Thyroid gland (tissue), 4 donors: ENCODE measurements around the gene OTOL1. TPM values are rescaled to one million over a fixed set of nuclear protein-coding genes. Genes with fewer than 3 reads are reported as not detected.

Experiments
- DNase-seq, 2 donors: peaks; one replicate each; pipeline ENCODE4 v3.0.0-alpha.2; 2019
- H3K27ac ChIP-seq, 3 donors: fragments of 200-600 bp; sonication (generic); 1 replicate in 2 of 3; 2 replicates in 1 of 3; pipeline ENCODE4 v1.5.1; 2016 to 2019; ENCODE audit warnings: mild to moderate bottlenecking in 1 of 3, moderate library complexity in 1 of 3
- H3K27me3 ChIP-seq: fragments of 200-600 bp; sonication (generic); one replicate; pipeline ENCODE4 v1.5.1; 2019
- H3K36me3 ChIP-seq, 2 donors: fragments of 200-600 bp; sonication (generic); one replicate each; pipeline ENCODE4 v1.5.1; 2016 to 2019
- H3K4me1 ChIP-seq, 2 donors: fragments of 200-600 bp; sonication (generic); one replicate each; pipeline ENCODE4 v1.5.1; 2017 to 2019
- H3K4me3 ChIP-seq, 3 donors: fragments of 200-600 bp; sonication (generic); replicated peaks in 1 of 3; 1 replicate in 2 of 3; 2 replicates in 1 of 3; pipeline ENCODE4 v1.5.1; 2016; ENCODE audit warnings: mild to moderate bottlenecking in 1 of 3
- H3K9me3 ChIP-seq: fragments of 200-600 bp; sonication (generic); one replicate; pipeline ENCODE4 v1.5.1; 2017
- POLR2A ChIP-seq, 2 donors: fragments of 450-650 bp; IDR thresholded peaks; one replicate each; pipeline ENCODE4 v1.6.1; 2017; ENCODE audit warnings: antibody characterized with exemption in 2 of 2, mild to moderate bottlenecking in 2 of 2, moderate library complexity in 1 of 2
- WGBS, 2 donors: methylation state at CpG; one replicate each; pipeline ENCODE4 v1.1.5; 2017; 5-methylcytosine and 5-hydroxymethylcytosine counted together
- intact Hi-C: fragments of 100-400 bp; cut with DNase I; formaldehyde crosslinking; loops from one replicate; pipeline ENCODE4 v1.15.1; 2023
- total RNA-seq, 4 donors: library from RNA; depleted of rRNA; stranded (reverse); fragments of >200 nt; gene quantifications; one replicate each; pipeline ENCODE4 v1.2.3, GENCODE V29; 2016
- TF ChIP-seq, protein P1 (sequence below), 6 experiments: fragments of 200-600 bp in 3 of 6; fragments of 450-650 bp in 3 of 6; sonication (generic) in 3 of 6; IDR thresholded peaks; one replicate each; pipeline ENCODE4 v1.5.1; 2016 to 2019; ENCODE audit warnings: antibody characterized with exemption in 6 of 6, mild to moderate bottlenecking in 2 of 6, inconsistent platforms in 1 of 6, moderate library complexity in 1 of 6

OTOL1 gene
- total RNA-seq, 4 donors from 2014 or later = not detected

DNA sequence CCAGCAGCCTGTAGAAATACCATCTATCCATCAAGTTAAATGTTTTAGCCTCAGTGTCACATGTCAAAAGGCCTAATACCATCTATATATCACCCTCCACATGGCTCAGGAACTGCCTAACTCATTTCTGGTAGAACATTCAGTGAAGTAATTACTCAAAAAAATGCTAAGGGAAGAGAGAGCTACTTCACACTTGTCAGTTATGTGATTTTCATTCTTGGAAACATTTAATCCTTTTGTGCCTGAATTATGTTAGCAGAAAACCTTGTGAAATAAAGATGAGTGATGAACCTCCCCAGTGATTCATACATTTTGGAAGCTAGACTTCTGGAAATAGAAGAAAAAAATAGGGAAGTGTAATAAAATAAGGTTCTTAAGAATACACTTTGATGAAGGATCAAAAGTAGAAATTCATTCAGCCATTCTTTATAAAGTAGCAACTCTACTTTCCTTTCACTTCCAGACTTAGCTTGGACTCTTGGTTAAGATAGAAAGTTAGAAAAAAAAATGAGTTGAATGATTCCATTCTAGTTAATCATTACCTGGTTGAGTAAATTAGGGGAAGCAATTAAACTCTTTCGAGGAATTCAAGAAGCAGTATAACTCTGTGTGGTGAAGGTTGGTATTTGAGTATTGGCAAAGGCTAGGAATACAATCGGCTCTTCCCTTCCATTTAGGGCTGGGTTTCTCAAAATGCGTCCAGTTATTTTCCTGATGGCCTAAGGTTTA is 3.6 kb downstream of the OTOL1 start:
- WGBS, 2 donors = 74 to 88% methylated on average over 3 of the region's 3 CpGs
- no peak overlapping the region for H3K4me3 ChIP-seq
- no peaks in the 10 kb centered on the region for H3K36me3 ChIP-seq
- DNase-seq = no peak
- intact Hi-C loops = no loop called here
- no peak overlapping the region for H3K27ac ChIP-seq
- H3K27me3 ChIP-seq = no peaks in the 10 kb centered on the region
- no peaks in the 10 kb centered on the region for H3K9me3 ChIP-seq
- no peak for TF ChIP-seq POLR2A (IDR thresholded peaks at IDR 0.05)
- no peaks in the 10 kb centered on the region for H3K4me1 ChIP-seq

DNA sequence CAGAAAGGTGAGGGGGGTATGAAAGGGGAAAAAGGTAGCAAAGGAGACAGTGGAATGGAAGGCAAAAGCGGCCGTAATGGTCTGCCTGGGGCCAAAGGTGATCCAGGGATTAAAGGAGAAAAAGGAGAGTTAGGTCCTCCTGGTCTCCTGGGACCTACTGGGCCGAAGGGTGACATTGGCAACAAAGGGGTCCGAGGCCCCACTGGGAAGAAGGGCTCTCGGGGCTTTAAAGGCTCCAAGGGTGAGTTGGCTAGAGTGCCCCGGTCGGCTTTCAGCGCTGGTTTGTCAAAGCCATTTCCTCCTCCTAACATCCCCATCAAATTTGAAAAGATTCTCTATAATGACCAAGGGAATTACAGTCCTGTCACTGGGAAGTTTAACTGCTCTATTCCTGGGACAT is 6.7 kb downstream of the OTOL1 start:
- WGBS, 2 donors = 88 to 91% methylated on average over 8 of the region's 8 CpGs
- intact Hi-C loops = no loop called here
- DNase-seq = no peak
- no peak for TF ChIP-seq POLR2A (IDR thresholded peaks at IDR 0.05)
- TF ChIP-seq, protein P1, sequence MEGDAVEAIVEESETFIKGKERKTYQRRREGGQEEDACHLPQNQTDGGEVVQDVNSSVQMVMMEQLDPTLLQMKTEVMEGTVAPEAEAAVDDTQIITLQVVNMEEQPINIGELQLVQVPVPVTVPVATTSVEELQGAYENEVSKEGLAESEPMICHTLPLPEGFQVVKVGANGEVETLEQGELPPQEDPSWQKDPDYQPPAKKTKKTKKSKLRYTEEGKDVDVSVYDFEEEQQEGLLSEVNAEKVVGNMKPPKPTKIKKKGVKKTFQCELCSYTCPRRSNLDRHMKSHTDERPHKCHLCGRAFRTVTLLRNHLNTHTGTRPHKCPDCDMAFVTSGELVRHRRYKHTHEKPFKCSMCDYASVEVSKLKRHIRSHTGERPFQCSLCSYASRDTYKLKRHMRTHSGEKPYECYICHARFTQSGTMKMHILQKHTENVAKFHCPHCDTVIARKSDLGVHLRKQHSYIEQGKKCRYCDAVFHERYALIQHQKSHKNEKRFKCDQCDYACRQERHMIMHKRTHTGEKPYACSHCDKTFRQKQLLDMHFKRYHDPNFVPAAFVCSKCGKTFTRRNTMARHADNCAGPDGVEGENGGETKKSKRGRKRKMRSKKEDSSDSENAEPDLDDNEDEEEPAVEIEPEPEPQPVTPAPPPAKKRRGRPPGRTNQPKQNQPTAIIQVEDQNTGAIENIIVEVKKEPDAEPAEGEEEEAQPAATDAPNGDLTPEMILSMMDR (IDR thresholded peaks at IDR 0.05) = no peak
- Histone ChIP-seq H3K4me3 (no peak overlapping the region), H3K27me3 (no peaks in the 10 kb centered on the region), H3K9me3 (no peaks in the 10 kb centered on the region), H3K36me3 (no peaks in the 10 kb centered on the region), H3K4me1 (no peaks in the 10 kb centered on the region), H3K27ac (no peak overlapping the region)

- DNase-seq = no peak
- no peaks in the 10 kb centered on the region for H3K27me3 ChIP-seq
- H3K4me3 ChIP-seq = no peak overlapping the region
- intact Hi-C loops = no loop called here
- no peaks in the 10 kb centered on the region for H3K4me1 ChIP-seq
- 73% methylated on average over 2 of the region's 2 CpGs for WGBS, 2 donors
- H3K27ac ChIP-seq = no peak overlapping the region
- no peak for TF ChIP-seq POLR2A (IDR thresholded peaks at IDR 0.05)
- no peaks in the 10 kb centered on the region for H3K36me3 ChIP-seq
- no peaks in the 10 kb centered on the region for H3K9me3 ChIP-seq
Measured at GRCh38 chr3:161508852-161509477, 12.4 kb downstream of the OTOL1 start.

DNA sequence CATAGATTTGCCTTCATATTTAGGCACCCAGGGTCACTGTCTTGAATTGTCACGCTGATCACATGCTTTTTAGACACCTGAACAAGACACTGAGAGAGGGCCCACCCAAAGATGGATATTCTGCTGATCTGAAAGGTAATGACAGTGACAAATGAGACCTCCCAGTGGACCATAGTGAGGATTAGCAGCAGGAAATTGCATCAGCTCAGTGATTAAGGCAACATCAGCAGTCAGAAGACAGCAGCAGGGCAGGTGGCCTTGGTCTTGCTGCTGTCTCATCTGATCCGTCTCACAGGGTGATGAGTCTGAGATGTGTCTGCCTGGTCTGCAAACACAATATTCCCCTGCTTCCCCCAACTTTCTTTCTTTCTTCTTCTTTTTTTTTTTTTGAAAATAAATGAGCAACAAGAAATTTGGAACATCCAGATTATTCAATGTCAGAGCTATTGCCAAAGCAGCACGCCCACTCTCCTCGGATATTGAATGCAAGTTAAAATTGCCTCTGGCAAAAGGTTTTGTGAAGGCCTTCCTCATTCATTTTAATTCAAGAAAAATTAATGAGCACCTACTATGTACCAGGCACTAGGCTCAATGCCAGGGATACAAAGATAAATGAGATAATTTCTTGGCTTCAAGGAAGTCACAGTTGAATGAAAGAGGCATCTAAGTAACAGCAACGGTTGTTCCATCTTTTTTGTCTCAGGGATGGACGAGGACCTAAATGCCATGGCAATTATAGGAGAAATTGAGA is 14.1 kb downstream of the OTOL1 start:
- TF ChIP-seq, protein P1 (IDR thresholded peaks at IDR 0.05) = no peak
- TF ChIP-seq POLR2A (IDR thresholded peaks at IDR 0.05) = no peak
- Histone ChIP-seq H3K4me3 (no peak overlapping the region), H3K4me1 (no peaks in the 10 kb centered on the region), H3K36me3 (no peaks in the 10 kb centered on the region), H3K9me3 (no peaks in the 10 kb centered on the region), H3K27me3 (no peaks in the 10 kb centered on the region), H3K27ac (no peak overlapping the region)
- DNase-seq = no peak
- 75 to 80% methylated on average over 6 of the region's 6 CpGs for WGBS, 2 donors
- intact Hi-C loops = no loop called here

GRCh38 chr3:161523916-161524315 is 27.3 kb downstream of the OTOL1 start:
- H3K27me3 ChIP-seq = no peaks in the 10 kb centered on the region
- no peak overlapping the region for H3K4me3 ChIP-seq
- intact Hi-C loops = no loop called here
- no peak for TF ChIP-seq POLR2A (IDR thresholded peaks at IDR 0.05)
- TF ChIP-seq, protein P1 (IDR thresholded peaks at IDR 0.05) = no peak
- no peaks in the 10 kb centered on the region for H3K9me3 ChIP-seq
- DNase-seq = no peak
- no peak overlapping the region for H3K27ac ChIP-seq
- H3K4me1 ChIP-seq = no peaks in the 10 kb centered on the region
- no peaks in the 10 kb centered on the region for H3K36me3 ChIP-seq
- WGBS, 2 donors = 85 to 93% methylated on average over 1 of the region's 1 CpG

GRCh38 chr3:161531930-161532329 is 35.3 kb downstream of the OTOL1 start:
- no peak overlapping the region for H3K27ac ChIP-seq
- H3K4me1 ChIP-seq = no peaks in the 10 kb centered on the region
- no peak overlapping the region for H3K4me3 ChIP-seq
- TF ChIP-seq, protein P1 (IDR thresholded peaks at IDR 0.05) = no peak
- no peak for TF ChIP-seq POLR2A (IDR thresholded peaks at IDR 0.05)
- no peaks in the 10 kb centered on the region for H3K36me3 ChIP-seq
- DNase-seq = no peak
- intact Hi-C loops = no loop called here
- WGBS, 2 donors = 63 to 90% methylated on average over 1 of the region's 1 CpG
- H3K27me3 ChIP-seq = no peaks in the 10 kb centered on the region
- H3K9me3 ChIP-seq = no peaks in the 10 kb centered on the region
